ENCODE data around the gene FHOD3.

The FHOD3 gene

DNA sequence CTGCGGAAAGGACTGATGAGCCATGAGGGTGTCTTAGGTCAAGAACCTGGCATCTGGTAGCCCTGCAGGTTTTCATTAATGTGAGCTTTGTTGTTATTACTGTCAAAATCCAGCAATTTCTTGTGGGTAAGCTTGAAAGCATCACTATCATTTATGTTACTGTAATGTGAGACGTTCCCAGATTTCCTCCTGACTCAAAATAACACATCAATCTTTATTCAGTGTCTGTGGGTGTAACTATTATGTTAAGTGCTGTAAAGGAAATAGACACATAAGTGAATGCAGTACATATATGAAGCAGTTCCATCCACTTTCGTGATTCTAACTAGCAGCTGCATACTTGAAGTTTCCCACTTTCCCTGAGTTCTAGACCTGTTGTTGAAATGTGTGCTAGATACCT is 89.8 kb downstream of the FHOD3 start:
- no peak for DNase-seq

DNA sequence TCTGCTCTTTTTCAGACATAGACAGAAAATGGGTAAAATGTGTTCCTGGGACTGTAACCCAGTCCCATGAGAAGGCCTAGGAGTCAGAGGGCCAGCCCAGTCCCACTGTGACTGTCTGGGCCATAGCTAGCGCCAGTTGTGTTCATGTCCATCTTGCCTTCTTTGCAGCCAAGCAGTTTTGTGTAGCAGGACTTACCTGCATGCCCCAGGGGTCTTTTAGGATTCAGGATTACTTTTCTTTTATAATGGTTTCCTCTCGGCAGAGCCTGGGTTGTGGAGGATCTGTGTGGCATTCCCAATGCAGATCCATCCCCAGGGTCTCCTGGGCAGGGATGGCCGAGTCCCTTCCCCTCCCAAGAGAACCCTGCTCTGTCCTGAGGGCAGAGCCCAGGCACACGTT is 90.8 kb downstream of the FHOD3 start:
- DNase-seq = no peak

DNA sequence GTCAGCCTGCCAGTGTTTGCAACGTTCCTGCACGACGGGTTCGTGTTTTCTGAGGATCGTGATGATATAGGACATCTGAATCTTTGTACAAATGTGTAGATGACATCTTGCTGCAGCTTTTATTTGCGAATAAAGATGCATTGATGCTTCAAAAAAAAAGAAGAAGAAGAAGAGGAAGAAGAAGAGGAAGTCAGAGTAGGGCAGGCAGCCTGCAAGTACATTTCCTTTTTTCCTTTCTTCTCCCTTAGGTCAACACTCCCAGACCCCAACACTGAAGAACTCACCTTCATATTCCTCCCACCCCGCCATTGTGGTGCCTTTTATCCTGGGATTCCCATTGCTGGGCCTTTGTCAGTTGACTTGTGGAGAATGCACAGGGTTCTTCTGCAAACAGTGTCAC is 91.5 kb downstream of the FHOD3 start:
- no peak for DNase-seq

DNA sequence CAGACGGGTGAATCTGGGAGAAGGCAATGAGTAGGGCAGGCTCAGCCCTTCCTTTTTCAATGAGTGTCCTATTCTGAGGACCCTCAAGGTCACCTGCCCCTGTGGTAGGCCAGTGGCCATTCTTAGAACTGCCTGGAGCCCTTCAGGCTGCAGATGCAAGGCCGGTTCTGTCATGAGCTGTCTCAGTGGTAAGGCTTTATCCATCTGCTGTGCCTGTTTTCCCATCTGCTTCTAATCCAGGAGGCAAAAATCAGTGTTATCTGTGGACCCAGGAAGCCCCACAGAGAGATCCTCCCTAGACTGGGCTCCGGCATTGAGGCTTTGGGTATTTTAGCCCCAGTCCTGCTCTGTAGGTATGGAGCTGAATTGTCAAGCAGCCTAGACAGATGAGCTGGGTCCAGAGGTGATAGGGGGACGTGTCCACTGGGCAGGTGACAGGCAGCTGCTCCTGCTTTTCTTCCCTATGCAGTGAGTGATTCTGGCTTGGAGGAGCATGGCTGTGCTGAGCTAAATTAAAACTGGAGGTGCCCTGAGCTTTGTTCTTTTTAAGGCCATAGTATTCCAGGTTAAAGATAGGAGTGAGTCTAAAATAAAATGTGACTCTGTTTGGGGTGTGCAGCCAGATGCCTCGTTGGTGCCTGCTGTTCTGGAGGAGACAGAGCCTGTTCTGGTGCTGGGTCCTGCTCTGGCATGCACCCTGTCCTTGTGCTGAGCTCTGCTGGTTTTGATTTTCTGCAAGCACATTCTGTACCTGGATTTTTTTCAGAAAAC is 92.5 kb downstream of the FHOD3 start:
- DNase-seq = no peak

DNA sequence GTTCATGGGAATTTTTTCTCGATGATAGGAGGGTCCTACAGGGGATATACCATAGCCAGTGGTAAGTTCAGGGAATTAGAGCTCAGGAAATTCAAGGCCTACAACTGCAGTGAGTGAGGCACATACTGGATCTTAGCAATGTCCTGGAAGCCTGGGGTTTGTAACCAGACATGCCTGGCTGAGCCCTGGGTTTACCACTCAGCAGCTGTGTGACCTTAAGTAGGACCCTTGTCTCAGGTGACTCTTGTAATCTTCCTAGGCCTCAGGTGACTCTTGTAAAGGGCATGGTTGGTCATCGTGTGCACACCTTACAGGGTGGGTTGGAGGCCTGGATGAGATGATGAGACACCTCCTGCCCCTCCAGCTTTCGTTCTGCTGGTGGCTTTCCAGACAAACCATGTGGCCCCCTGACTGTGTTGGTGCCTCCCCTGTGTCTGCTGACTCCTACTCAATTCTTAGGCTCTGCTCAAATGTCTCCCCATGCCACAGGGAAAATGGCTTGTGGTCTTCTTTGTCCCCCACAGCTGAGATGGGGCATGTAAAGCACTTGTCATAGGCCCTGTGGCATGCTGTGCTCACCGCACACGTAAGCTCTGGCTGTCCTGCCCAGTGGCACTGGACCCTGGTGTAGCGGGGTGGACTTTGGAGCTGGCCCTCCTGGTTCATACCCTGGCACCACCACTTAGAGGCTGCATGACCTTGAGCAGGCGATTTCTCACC is 94.1 kb downstream of the FHOD3 start:
- no peak for DNase-seq

DNA sequence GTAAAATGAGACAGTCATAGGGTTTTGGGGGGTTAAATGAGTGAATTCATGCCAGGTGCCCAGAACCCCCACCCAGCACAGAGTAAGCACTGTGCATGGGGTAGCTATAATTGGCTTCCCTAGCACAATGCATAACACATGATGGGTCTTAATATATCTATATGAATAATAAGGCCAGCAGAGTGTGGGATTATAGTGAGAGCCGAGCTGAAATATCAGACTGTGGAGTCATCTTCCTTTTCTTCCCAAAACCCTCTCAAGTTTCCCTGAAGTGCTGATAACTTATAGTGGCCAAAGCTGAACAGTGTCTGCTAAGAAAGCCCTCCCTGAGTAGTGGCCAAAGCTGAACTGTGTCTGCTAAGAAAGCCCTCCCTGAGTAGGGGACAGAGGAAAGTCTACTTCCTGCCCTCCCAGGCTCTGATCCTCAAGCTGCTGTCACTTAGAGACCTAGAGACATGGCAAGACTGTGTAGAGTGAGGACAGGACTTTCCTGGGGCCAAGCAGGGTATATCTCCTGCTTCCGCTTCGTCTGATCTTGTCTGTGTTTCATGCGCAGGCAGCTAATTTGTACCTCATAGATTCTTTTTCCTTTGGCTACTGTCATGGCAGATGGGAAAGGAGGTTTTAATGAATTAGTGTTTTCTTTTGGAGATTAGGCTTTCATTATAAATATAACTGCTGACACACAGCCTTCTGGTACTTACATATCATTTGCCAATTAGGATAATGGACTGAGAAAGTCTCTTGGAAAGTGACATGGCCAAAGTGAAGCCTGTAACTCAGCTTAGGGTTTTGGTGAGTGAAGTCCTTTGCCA is 94.9 kb downstream of the FHOD3 start:
- DNase-seq = no peak

DNA sequence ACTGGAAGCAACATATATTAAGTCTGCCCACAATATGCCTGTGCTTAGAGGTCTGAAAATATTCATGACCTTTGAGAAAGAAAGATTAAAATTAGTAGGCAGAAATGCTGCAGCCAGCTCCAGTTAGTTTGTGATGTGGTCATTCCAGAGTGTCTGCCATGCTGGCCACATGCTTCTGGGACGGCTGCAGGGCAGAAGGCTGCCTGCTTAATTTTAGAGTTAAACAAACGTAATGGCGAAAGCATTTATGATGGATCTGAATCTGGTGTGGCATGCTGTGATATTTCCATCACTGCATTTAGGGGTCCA is 95.4 kb downstream of the FHOD3 start:
- DNase-seq = no peak

DNA sequence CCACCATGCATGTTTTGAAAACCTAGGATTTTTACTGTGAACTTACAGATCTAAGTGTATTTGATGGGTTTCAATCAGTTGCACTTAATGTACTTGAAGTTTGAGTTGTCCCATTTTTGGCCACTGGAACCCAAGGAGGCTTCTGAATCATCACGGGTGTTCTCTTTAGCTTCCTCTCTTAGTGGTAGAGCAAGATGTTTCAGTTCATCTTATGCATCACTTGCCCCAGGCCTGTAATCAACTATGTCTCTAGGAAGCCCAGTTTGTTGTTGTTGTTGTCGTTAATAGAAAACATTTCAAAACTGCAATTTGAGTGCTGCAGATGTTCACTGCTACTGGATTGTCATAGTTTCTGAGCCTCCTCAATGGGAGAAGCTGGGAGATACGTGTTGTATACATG is 97.0 kb downstream of the FHOD3 start:
- DNase-seq = no peak

DNA sequence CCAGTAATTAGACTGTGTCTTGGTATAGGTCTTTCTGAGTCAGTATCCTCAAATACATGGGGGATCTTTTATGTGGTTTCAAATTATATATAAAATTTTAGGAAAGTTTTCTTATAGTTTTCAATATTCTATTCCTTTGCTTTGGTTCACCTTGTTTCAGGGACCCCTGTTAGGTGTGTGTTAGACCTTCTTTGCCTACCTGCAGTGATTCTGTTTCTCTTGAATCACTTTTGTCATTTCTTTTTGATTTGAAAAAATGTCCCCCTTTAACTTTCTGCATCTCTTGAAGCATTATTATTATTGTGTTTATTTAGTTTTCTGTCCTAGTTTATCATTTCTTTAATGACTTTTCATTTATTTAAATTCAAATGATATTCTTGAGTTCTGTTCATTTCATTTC is 98.7 kb downstream of the FHOD3 start:
- DNase-seq = no peak

DNA sequence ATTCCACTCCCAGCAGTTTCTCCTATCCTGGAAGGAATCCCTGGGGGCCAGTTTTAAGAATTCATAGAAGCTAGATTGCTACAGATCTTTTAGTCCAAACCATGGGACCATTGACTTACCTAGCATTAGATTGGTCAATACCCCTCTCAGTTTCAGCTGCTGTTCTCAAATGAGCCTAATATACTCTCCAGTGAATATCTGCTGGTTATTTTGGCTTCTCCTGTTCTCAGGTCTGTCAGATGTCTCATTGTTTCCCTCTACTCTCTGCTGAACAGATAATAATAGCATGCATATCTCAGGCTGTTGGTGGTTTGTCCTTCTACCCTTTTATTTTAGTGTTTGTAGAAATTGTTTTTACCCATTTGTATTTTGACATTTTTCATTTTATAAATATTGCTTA is 99.5 kb downstream of the FHOD3 start:
- DNase-seq = no peak

DNA sequence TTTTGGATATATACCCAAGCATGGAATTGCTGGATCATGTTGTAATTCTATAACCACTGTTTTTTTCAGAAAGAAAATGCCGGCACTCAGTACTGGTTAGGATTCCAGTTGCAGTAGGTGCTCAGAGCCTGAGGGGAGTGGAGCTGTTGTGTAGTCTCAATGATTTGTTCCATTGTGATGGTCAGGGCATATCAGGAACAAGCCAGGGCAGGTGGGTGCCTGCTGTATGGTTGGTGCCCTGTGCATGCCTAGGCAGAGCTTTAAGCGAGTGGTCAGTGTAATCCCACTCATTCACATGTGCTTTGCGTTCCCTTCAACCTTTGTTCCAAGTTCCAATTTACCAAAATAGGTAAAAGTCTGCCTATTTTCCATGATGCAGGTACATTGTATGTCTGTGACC is 100.9 kb downstream of the FHOD3 start:
- no peak for DNase-seq

DNA sequence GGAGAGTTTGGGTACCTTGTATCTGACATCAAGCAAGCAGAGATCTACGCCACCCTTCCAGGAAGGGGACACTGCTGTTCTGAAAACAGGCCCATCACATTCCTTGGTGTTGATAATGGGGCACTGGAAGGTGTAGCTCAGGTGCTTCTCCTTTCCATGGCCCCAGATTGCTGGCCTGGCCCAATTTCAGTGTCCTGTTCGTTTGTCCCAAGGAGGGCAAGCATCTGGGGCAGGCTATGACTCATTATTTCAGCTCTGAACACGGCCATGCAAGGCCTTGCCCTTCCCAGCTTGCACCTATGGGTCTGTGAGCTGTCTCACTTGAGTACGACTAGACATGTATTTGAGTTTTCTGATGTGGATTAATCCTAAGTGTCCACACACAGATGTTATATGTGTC is 101.5 kb downstream of the FHOD3 start:
- no peak for DNase-seq

DNA sequence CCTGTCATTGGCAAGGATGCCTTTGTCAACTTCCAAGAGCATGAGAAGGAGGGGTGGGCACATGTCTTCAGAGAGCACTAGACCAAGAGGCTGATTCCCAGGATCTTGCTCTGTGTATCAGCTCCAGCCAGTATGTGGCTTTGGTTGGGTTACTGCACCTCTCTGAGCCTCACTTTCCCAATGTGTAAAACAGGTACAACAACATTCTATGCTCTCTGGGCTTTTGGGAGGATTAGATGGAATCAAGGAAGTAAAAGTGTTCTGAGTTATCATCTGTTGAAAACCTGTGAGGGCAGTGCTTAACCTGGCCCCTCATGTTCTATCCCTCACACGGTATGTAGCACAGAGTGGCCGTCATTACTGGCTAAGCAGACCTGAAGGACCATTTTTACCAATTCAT is 103.9 kb downstream of the FHOD3 start:
- DNase-seq = no peak

DNA sequence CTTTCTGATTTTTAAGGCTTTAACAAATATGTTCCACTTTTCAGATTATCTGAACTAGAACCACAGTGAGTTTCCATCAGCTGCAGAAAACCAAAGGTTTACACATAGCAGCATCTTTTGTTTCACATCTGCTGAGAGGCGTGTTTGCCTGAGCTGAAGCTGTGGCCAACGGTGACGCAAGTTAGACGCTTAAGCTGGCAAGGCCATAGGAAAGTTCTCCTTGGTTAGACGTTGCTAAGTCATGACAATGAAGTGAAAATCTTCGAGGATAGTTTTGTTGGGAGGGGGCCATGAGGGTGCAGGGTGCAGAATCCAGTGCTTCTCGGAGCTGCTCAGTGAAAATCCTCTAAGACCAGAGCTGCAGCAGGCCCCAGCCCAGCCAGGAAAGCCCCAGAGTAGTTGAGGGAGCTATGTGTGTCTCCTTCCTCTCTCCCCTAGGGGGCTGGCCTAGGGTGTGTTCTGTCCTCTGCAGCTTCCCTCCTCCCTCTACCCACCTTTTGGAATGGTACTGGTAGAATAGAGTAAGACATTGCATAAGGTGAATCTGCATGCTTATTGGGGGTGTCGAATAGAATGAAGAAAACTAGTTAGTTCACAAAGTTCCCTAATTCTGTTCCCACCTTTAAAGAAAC is 105.4 kb downstream of the FHOD3 start:
- no peak for DNase-seq

DNA sequence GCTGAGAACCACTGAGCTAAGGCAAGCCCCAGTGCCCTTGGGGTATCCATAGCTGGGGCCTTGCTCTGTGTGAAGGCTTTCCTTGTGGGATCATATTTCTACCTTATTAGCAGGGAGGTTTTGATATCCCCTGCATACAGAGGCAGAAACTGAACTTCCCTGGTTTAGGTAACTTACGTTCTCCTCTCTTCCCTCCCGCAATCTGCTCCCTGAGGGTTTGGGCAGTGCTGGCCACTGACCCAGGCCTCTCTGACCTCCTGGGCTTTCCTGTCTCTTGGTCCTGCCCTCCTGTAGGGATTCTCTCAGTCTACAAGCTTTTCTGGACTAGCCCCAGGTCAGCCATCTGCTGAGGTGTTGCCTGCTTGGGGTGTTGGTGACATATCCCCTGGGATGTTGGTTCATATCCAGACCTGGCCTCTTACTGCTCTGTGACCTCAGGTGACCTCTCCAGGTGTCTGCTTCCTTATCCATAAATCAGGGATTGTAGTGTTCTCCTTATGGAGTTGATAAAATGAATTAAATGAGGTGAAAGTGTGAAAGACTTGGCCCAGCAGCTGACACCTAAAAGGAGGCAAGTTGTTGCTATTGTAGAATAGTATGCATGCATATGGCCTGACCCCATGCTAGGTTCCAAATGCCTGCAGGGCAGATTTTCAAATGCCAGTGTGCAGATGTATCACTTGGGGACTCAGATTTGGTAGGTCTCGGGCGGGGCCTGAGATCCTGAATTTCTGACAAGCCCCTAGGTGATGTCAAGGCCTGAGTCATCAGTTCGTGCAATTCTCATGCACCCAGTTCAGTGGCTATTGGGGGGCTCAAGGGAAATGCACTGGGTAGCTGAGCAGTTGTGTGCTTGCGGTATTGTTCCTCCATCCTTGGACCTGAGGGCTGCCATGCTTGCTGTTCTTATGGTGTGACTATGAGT is 106.6 kb downstream of the FHOD3 start:
- DNase-seq = no peak

DNA sequence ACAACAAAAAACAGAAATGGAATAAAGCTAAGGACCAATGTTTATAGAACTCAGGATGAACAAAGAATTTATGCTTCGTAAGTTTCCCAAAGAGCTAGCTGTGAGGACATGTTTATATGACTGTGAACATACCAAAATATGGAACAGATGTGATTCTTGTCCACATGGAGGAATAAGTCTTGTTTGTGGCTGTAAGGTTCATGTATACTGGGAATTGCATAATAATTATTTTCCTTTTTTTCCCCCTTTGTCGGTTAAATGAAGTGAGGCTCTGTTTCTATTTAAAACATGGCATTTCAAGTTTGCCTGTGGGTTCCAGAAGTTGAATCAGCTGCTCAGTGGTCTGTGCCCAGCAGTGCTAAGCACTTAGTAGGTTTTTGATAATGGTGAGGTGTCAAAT is 108.1 kb downstream of the FHOD3 start:
- DNase-seq = no peak

DNA sequence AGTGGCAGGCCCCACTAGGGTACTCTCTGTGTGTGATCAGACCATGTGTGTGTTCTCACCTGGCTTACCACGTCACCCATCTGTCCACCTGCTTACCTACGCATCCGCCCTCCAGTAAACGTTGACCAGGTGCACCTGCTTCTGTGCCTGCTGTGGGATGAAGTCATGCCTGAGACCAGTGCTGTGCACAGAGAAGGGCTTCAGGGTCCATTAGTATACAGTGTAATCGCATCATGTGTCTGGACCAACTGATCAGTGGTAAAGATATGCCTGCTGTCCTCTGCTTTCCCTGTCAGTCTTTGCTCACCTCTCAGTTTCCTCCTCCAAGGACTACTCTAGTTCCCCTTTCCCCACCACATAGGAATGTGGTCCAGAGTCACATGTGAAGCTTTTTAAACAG is 109.3 kb downstream of the FHOD3 start:
- no peak for DNase-seq

DNA sequence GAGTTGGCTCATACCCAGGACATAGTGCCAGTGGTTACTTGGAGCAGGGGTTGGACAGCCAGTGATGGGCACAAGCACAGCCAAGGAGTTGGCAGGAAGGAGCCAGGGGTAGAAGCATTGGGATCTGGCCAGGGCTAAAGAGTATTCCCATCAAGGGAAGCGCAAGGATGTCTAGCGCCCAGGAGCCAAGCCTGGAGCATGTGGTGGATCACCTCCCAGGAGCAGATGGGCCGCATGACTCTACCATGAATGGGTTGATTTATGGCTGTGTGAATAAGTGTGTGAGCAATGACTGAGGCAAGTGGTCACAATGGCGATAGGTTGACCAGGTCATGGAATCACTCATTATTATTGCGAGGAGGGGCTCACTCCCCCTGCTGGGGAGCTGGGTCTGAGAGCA is 111.1 kb downstream of the FHOD3 start:
- DNase-seq = no peak

DNA sequence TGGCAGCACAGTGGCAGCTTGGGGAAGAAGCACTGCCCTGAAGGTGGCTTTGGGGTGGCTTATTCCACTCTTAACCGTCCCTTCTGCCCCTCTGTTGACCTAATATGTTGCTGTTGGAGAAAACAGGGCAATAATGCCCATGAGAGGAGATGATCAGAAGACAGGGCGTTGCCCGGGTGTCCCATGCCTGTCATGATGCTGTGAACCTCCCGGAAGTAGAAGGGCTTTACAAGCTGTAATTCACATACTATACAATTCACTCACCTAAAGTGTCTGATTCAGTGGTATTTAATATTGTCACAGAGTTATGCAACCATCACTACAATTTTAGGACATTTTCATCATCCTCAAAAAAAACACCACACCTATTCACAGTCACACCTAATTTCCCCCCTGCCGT is 112.3 kb downstream of the FHOD3 start:
- no peak for DNase-seq

DNA sequence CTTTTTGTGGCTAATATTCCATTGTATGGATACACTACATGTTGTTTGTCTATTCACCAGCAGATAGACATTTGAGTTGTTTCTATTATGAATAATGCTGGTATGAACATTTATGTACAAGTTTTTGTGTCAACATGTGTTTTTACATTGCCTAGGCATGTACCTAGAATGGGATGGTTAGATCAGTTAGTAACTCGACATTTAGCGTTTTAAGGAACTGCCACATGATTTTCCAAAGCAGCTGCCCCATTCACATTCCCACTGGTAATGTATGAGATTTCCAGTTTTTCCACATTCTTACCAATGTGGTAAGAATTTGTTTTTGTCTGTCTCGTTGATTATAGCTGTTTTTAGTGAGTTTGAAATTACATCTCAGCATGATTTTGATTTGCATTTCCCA is 112.8 kb downstream of the FHOD3 start:
- DNase-seq = no peak

DNA sequence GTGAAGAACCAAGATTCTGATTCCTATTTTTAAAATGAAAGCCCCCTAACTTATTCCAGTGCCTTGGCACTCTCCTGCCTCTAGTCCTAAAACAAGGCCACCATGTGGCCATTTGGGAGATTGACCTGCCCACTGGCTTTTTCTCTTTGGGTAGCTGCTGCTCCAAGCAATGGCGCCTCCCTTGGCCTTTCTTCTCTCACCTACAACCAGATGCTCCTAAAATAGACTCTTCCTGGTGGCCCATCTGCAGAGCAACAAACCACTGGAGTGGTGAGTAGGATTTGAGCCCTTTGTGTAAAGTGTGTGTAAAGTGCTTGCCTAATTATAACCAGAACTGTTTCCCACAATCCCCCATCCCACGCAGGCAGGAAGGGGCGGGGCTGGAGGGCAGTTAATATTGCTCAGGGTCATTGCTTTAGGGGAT is 114.2 kb downstream of the FHOD3 start:
- no peak for DNase-seq

DNA sequence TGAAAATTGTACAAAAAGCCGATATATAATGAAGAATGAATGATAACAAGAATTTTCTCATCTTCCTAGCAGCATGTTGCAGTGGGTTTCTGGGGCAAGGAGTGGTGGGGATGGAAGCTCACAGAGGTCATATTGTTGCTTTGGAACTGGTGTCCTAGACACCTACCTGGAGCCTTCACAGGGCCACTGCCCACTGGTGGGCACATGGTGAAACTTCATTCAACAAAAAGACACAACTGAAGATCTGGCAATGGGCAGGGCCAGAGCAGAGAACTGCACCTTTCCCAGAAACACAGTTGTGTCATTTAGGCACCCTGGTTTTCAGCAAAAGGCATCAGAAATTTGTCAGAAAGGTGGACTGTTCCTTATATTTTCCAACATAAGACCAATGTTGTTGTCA is 115.3 kb downstream of the FHOD3 start:
- DNase-seq = no peak

DNA sequence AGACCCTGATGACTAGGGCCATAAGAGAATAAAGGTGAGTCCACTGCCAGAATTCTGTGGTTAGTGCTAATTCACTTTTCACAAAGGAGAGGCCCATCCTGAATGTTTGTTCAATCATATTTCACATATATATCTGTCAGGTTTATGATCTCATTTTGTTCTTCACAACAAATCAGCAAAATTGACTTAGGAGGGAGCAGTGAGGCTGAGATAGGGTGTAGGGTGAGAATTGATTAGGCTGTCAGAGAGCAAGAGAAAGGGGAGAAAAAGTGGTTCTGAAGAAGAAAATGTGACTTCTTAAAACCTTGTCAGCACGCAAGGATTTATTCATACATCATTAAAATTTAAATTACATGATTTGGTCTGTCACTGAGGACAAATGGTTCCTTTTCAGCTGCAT is 117.7 kb downstream of the FHOD3 start:
- no peak for DNase-seq
